KG1 (cell line): Measurements from ENCODE around the gene MT1F.
"Not testable (repeated sequence)": the region's sequence is repeated elsewhere in the genome, so short reads cannot be mapped to it uniquely, and the experiment has no call there.

Experiments
- DNase-seq: peaks from one replicate; lab custom pipeline; 2025; lab: John Stamatoyannopoulos, UW

Gene MT1F

GRCh38 chr16:56645311-56645710 is 12.4 kb upstream of the MT1F start:
- DNase-seq: no peak

DNA sequence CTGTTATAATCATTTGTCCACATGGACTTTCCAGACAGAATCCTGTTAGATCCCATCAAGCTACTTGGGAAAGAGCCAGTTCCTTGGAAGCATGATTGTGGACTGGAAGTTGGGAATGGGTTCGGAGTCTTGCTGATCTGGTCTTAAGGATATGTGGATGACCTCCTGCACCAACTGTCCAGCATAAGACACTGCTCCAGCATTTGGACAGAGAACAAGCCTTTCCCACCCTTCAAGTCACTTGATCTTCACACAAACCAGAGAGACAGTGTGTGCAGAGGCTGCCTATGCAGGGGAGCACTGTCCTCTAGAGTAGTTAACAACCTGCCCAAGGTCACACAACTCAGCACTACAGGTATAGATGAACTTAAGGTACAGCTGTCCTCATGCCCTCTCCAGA is 11.9 kb upstream of the MT1F start:
- no peak for DNase-seq

DNA sequence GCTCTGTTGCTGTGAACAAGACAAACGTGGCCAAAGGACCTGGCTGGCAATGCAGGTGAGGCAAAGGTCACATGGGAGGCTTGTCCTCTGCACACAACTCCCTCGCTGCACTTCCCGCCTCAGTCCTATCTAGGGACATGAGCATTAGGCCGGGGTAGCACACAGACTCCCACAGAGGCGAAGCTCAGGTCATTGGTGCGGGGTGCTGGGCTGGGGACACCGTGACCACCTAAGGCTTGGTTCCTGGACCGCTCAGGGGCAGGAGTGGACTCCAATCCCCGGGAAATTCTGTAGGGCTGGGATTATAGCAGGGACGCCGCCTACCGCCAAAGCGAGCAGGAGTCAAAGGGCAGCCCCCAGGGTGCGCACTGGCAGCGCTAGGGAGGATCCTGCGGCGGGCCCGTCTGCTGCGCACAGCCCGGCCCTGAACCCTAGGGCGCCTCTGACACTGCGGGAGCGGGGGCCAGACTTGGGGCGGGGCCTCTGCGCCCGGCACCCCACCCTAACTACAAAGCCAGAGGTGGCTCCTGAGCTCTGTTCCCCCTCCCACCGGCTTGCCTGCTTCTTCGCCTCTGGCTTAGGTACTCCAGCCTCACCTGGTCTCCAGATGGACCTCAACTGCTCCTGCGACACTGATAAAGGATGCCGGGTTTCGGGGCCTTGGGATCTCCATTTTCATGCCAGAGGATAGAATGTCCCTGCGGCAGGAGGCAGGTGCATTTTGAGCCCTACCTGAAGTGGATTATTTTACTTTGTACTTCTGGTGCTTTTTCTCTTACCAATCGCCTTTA is 9.9 kb upstream of the MT1F start:
- no peak for DNase-seq

DNA sequence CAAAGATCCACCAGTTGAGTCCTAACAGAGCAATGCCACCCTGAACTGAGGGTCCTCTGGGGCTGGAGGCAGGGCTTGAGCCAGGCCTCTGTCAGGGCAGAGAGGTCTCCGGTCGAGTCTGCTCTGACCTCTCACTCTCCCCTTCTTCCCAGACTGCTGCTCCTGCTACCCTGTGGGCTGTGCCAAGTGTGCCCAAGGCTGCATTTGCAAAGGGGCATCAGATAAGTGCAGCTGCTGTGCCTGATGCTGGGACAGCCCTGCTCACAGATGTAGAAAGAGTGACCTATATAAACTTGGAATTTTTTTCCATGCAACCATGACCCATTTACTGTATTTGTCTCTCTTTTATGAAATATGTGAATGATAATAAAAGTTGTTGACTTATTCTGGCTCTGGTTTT is 8.5 kb upstream of the MT1F start:
- DNase-seq: no peak

DNA sequence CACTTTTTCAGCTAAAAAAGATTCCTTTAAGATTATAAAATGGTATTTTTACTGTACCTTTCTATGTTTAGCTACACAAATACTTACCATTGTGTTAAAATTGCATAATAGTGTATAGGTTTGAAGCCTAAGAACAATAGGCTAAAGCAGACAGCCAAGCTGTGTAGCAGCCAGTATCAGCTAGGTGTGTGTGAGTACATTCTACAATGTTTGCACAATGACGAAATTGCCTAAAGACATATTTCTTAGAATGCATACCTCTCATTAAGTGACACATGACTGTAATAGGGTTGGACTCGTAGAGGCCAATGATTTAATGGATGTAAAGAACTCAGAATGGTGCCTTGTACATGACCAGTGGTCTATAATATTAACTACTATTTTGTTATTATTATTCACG is 7.9 kb upstream of the MT1F start:
- no peak for DNase-seq

DNA sequence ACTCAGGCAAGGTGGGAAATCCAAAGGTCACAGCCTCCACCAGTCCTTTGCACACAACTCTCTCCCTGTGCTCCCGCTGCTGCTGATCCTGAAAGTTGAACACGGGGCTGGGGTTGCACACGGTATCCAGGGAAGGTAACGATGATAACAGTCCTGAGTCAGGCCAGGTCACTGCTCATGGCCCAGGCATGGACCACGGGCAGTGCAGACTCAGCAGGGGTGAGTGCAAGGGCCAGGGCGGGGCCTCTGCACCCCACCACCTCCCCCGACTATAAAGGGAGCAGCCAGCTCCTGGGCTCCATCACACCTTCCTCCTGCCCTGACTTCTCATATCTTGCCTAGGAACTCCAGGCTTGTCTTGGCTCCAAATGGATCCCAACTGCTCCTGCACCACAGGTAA is 6.2 kb upstream of the MT1F start, which contains the start of gene MT1B:
MT1B (plus strand) TSS at position 301 of the 400 bp plus-strand sequence; CDS start at position 369, 68 bp downstream.
- DNase-seq: no peak

DNA sequence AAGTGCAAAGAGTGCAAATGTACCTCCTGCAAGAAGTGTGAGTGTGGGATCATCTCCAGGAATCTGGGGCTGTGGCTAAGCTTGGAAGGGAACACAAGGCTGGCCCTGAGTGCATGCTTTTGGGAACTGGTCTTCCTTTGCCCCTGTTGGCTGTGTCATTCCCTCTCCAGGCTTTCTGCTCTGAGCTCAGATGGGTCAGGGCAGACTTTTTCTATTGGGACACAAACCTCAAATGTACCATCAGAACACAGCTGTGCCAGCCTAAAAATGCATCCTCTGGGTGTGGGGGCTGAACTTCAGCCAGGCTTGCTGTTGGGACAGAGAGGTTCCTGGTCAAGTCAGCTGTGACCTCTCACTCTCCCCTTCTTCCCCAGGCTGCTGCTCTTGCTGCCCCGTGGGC is 5.2 kb upstream of the MT1F start:
- DNase-seq: no peak

DNA sequence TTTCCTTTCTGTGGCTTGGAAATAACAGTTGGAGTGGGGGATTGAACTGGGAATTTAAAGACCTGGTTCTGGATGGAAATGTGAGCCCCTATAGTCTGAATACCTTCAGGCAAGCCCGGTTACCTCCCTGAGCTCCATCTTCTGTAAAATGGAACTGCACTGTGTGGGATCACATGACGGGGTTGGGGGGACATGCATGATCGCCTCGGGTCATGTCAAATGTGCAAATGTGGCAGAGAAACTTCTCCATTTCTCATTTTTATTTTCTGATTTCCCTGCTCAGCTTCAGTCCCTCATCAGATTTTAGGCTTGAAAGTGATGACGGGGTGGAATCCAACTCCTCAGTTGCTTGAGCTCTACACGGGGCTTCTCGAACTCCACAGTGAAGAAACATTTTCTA is 4.5 kb upstream of the MT1F start:
- DNase-seq: no peak

DNA sequence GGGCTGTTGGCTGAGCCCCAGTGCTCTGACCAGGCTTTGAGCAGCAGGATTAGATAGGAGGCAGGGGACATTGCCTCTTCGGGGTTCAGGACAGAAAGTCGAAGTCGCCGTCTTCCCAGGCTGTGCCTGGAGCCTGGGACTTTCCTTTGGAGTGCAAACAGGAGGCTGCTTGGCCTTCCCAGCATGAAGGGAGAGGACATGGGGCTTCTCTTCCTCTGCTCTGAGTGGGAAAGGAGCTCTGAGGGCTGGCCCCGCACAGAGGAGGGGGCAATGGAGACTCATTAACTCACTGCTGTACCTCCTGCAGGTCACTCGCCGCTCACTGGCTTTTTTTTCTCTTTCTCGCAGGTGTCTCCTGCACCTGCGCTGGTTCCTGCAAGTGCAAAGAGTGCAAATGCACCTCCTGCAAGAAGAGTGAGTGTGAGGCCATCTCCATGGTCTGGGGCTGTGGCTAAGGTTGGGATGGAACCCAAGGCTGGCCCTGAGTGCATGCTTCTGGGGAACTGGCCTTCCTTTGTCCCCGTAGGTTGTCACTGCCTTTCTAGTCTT is 642 bp downstream of the MT1F start:
- no peak for DNase-seq

DNA sequence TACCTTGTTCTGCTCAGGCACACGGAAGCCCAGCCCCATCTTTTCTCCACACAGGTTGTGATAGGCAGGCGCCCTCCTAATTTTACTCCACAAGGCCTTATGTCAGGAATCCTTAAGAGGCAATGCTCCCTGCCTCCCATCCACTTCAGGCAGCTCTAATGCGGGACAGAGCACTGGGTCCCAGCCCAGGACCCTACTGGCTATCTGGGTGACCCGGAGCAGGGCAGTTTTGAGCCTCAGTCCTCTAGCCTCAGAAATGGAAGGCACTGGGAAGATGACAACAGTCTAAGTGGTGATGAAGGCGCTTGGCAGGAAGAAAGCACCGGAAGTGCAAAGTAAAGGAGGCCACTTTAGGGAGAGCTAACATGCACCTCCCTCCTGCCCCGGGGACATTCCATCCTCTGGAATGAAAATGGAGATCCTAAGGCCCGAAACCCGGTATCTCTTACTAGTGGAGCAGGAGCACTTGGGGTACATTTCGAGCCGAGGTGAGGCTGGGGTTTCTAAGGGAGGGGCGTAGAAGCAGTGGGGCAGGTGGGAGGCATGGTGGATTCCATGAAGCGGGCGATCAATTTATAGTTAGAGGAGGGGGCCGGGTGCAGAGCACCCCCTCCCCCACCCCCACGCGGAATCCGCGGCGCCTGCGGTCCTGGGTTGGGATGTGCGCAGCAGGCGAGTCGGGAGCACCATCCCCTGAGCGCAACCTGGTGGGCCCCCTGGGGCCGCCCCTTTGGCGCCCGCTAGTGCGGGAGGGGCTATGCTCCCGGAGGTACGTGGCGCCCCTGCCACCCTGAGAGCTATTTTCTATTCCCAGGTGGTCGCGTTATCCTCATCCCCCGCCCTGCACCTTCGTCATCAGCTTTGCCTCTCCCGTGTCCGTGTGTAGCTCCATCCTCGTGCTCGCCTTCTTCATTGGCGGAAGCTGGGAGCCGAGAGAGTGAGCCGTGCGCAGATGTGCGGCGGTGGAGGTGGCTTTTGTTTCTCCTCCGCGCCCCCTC is 4.9 kb downstream of the MT1F start:
- DNase-seq: no peak

- no peak for DNase-seq
Observed at GRCh38 chr16:56664506-56664905, 6.7 kb downstream of the MT1F start.

DNA sequence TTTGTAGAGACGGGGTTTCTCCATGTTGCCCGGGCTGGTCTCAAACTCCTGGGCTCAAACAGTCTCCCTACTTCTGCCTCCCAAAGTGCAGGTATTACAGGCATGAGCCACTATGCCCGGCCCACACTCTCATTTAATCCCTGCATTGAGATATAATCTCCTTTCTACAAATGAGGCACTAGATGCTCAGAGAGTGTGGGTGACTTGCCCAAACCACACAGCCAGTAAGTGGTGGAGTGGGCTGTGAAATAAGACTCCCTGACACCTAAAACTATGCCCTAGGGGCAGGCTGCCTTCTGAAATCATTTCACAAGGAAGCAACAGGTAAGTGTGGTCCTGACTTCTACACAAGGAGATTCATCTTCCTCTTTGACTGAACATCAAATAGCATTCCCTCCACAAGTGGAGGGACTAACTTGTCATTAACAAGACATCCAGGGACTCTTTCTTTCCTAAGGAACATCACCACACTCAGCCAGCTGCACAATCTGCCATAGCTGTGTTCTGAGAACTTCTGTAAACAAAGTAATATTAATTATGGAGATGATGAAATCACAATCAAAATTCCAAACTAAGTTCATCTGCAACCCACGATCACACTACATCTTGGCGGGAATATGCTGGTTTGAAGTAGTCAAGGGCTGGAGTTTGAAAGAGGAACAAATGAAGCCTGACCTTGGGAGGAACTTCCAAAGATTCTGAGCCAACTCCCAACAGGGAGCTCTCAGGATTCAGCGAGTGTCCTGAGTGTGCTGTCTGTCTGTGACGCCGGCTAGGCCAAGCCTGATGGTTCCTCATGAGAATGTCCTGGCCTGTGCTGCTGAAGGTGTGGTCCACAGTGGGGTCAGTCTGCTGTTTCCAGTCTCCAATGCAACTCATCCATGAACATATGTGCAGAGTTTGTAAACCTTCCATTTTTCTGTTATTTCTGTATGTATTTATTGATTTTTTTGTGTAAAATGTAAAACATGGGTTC is 7.8 kb downstream of the MT1F start:
- not testable (repeated sequence) for DNase-seq

- DNase-seq: no peak
Observed at GRCh38 chr16:56667581-56668571, 10.1 kb downstream of the MT1F start, which contains the start of gene MT1G. MT1G (minus strand) TSS chr16:56668065; CDS start chr16:56667993, 72 bp downstream.

DNA sequence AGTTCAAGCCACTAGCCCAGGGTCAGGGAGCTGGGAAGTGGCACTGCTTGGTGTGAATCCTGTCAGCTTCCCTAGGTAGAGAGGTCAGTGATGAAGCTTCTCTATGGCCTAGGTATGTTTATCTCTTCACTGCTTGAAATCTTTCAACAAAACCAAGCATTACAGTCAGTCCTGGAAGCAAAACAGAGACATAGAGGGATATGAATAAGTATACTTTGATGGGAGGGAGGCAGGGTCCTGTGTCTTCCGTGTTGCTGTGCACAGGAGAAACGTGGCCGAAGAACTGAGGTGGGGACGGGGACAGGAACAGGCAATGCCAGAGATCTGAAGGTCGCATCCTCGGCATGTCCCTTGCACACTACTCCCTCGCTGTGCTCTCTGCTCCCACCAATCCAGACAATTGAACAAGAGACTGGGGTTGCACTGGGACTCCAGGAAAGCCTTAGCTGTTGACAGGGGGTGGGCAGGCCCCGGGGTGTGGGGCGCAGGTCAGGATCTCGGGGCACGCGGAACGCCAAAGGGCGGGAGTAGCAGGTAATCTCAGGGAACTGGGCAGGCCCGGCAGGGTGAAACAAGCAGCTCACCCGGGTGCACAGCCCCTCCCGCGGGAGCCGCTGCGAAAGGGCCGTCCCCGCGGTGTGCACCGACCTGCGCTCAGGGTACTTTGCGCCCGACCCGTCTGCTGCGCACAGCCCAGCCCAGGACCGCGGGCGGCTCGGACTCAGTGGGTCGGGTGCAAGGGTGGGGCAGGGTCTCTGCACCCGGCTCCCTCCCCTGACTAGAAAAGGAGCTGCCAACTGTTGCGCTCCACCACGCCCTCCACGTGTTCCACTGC is 11.5 kb downstream of the MT1F start, which contains the start of gene MT1H:
MT1H (plus strand) TSS at position 810 of the 835 bp plus-strand sequence. CDS start 71 bp downstream, outside the sequence.
- DNase-seq: no peak

GRCh38 chr16:56669840-56670619 is 12.3 kb downstream of the MT1F start:
- no peak for DNase-seq

GRCh38 chr16:56670620-56670934 is 12.8 kb downstream of the MT1F start:
- DNase-seq: no peak

GRCh38 chr16:56671691-56672090 is 13.9 kb downstream of the MT1F start:
- not testable (repeated sequence) for DNase-seq

- DNase-seq: not testable (repeated sequence)
Observed at GRCh38 chr16:56672171-56672570, 14.4 kb downstream of the MT1F start.
